GM19351 (cell line): ENCODE data around the gene MTCH1.
A peak's percentile ranks its signal among the peaks of the same experiment; 100 is the strongest.

Experiments used
- ATAC-seq: cut with Tn5 transposase; IDR thresholded peaks from one replicate; pipeline ENCODE4 v1.9.1; 2021; ENCODE audit warnings: mild to moderate bottlenecking, moderate library complexity; ENCODE audit not compliant: unreplicated experiment

Gene MTCH1, protein sequence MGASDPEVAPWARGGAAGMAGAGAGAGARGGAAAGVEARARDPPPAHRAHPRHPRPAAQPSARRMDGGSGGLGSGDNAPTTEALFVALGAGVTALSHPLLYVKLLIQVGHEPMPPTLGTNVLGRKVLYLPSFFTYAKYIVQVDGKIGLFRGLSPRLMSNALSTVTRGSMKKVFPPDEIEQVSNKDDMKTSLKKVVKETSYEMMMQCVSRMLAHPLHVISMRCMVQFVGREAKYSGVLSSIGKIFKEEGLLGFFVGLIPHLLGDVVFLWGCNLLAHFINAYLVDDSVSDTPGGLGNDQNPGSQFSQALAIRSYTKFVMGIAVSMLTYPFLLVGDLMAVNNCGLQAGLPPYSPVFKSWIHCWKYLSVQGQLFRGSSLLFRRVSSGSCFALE

DNA sequence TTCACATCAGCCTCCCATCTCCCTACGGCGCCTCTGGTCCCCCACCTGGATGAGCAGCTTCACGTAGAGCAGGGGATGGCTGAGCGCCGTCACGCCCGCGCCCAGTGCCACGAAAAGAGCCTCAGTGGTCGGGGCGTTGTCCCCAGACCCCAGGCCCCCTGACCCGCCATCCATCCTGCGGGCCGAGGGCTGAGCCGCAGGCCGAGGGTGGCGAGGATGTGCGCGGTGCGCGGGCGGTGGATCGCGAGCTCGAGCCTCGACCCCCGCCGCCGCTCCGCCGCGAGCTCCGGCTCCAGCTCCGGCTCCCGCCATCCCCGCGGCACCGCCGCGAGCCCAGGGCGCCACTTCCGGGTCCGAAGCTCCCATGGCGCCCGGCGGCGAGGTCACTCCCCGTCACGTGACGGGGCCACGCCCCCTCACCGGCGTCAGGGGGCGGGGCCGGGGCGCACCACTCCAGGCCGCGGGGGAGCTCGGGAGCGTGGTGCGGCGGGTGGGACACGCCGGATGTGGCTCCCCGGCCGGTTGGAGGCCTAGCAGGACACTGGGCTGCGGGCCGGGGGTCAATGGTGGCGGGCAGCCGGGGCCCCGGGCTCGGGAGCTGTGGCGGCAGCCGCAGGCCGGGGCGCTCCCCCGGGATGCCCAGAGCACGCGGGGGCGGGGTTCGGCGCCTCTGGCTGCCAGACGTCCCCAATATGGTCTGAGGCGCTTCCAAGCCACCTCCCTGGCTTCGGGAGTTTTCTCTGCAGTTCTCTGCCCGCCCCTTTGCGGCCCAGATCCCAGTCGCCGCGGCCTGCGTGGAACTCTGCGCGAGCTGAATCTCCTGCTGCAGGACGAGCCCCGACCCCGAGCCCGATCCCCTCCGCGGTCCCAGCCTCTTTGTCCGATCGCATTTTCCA, at the start of gene MTCH1:
Gene MTCH1, minus strand, starts transcription at position 389 of the 896 bp plus-strand sequence. Its CDS starts 23 bp downstream, at position 366.
- peak; percentile 79 for ATAC-seq

DNA sequence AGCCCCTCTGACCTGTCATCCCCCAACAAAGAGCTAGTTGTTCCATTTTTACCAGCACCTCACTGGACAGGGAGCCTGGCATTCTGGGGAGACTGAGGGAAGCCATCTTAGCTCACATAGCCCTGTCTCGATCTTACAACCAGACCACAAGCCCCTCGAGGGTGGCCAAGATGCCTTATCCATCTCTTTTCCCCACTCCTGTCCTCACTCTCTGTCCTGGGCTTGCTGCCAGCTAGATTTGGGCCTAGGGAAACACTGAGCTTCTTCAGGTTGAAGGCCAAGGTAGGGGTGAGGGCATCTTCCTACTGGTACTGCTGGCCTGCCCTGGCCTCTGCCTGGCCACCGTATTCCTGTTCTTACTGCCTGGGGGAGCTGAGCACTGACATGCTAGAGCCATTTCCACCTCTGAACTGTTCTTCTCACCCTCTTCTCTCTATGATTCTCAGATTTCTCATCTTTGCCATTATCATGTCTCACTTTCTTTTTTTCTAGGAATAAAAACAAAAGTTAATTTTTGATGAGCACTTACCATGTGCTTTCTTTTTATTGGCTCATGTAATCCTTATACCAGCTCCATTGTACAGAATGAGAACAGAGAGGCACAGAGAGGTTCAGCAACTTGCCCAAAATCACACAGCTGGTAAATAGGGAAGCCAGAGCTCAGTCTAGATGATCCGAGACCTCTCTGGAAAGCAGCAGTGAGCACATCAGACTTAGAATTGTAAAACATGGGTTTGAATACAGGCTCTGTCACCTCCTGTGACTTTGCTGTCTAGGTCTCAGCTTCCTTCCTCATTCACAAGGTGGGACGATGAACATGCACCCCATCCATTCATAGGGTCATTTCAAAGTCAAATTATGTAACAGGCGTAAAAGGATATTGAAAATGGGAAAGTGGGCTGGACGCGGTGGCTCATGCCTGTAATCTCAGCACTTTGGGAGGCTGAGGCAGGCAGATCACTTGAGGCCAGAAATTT, 48.1 kb upstream of the MTCH1 start:
- no peak for ATAC-seq

DNA sequence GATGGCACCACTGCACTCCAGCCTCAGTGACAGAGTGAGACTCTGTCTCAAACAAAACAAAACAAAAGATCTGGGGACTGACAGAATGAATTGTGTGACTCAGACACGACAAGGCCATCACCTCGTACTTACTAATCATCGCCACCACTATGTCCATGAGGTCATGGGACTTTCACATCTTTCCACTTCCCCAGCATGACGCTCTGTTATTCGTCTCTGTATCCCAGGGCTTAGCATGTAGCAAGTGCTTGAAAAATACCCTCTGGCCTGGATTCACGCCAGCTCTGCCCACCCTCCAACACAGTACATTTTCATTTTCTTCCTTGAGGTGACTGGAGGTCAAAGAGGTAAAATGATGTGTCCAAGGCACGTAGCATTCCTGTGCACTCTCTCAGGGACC, 47.3 kb upstream of the MTCH1 start:
- no peak for ATAC-seq

DNA sequence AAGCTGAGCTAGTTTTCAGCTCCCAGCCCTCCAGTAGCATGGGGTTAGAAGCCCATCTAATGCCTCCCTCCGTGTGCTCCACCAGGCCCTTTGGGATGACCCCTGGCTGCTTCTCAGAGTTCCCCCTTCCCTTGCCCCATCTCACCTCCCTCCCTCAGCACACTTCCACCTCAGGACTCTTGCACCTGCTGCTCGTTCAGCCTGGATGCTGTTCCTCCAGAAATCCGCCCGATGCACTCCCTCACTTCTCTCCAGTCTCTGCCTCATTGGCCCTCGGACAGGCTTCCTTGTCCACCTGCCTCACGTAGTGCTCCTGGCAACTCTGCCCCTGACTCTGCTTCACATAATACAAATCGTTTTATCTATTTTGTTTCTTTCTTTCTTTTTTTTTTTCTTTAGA, 46.2 kb upstream of the MTCH1 start:
- ATAC-seq = no peak

DNA sequence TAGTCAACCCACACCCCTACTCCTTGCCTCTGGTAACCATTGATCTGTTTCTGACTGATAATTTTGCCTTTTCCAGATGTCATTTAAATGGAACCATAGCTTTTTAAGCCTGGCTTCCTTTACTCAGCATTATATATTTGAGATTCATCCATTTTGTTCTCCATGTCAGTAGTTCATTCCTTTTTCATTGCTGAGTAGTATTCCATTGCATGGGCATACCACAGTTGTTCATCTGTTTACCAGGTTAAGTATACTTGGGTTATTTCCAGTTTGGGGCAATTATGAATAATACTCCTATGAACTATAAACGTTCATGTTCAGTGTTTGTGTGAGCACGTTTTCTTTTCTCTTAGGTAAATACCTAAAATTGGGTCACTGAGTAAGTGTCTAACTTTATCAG, 44.6 kb upstream of the MTCH1 start:
- no peak for ATAC-seq

DNA sequence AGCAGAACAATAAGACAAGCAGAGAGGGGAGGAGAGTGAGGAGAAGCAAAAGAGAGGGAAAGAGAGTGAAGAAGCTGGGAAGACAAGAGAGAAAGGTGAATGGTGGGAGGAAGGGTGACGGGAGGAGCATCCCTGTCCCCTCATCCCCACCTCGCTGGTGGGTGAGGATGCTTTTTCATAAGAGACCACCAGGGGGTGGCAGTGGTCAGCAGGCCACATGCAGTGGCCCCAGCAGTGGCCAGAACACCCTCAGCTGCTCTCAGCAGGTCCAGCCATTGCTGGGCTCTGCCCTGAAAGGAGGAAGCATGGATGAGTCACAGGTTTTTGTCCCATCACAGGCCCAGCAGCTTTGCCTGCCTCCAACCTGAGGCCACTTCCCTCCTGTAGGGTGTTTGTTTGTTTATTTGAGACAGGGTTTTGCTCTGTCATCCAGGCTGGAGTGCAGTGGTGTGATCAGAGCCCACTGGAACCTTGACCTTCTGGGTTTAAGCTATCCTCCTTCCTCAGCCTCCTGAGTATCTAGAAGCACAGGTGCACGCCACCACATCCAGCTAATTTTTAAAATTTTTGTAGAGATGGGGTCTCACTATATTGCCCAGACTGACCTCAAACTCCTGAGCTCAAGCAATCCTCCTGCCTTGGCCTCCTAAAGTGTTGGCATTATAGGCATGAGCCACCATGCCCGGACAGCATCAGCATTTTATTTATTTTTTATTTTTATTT, 43.4 kb upstream of the MTCH1 start:
- ATAC-seq = no peak

DNA sequence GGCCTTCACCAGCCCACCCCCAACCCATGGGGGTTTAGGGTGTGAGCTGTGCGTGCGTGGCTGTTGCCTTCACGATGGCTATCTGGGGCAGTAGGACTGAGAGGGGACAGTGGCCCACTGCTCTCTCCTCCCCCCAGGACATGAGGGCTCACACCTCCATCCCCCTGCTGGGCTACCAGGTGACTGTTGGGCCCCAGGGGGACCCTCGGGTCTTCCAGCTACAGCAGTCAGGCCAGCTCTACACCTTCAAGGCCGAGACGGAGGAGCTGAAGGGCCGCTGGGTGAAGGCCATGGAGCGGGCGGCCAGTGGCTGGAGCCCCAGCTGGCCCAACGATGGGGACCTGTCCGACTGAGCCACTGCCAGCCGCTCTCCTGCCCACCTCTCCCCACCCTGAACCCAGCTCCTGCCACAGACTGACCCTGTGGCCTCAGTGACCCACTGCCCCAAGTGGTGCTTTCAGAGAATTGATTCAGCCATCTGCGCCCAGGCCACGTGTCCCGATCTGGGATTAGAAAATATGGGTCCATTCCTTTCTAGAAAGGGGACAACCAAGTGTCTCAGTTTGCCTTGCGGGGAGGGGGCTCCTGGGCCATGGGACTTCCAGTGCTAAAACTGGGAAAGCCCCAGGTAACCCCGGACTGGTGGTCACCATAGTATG, 41.9 kb upstream of the MTCH1 start:
- ATAC-seq = no peak

DNA sequence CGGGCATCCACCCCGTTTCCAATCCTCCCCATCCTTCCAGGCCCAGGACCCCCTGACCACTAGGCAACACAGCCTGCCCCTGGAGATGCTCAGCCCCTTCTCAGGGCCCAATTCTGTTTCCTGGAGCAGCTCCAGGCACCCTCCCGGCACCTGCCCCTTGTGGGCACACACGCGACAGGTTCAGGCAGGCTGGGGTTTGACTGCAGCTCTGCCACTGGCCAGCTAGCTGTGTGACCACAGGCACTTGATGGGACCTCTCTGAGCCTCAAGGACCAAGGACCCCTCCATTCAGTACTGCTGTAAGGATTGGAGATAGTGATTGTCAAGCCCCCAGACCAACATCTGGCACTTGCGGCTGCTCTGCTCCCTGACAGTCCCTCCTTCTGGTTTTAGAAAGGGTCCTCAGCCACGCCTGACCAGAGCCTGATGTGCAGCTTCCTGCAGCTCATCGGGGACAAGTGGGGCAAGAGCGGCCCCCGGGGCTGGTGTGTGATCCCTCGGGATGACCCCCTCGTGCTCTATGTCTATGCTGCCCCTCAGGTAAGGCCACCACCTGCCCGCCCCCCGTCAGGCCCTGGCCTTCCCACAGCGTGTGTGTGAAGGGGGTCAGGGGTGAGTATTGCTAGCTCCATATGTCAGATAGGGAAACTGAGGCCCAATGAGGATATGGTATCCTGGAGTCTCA, 41.2 kb upstream of the MTCH1 start:
- ATAC-seq = no peak

DNA sequence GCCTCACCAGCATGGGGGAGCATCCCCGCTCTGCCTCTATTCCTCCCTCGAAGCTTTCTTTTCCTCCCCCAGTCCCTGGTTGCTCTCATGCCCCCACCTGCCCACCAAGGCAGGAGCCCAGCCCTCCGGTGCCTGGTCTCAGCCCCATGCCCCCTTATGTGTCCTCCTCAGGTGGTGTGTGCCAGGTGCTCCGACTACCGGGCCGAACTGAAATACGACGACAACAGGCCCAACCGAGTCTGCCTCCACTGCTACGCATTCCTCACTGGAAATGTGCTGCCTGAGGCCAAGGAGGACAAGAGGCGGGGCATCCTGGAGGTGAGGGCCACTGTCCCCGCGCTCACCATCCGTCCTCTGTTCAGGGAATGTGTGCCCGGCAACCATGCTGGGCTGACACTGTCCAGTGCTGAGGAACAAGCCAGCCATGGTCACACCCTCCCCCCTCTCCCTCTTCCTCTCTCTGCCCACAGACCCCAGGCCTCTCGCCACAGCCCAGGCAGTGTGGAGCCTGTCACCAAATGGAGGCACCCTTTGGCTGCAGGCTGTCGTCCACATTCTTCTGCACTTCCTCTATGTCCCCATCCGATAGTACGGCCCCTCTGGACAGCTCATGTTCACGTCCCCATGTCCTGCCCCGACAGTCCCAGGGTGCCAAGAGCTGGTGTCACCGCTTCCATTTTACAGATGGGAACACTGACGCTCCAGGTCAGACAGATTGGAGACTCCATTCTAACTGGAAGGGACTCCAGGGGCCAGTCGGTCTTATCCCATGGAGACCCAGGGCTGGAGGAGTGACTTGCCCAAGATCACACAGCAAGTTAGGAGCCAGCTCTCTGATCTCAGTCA, 39.8 kb upstream of the MTCH1 start:
- ATAC-seq = no peak

DNA sequence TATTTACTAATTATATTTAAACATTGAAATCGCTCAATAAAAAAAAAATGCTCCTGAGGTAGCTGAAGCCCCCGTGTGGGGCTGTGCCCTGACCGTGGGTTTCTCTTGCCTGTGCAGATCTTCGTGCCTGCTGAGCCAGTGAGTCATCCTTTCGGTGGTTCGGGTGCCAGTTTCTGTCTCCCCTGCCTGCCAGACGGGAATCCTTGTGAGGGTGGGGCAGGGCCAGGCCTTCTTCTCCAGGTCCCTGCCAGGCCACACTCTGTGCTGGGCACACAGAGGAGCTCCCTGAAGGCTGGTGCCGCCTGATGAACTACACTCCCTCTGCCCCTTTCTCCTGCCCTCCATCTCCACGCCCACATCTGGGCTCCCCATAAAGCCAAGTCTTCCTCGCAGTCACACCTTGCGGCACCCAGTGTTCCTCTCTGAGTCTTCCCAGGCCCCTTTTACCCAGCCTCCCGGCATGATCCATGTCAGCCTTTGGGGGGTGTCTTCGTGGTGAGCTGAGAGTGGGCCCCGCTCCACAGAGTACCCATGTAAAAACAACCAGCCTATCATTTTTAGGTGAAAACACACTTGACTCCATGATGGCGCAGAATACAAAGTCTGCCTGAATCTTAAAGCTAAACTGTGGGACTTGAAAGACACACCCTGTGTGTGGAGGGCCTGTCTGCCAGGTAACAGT, 38.8 kb upstream of the MTCH1 start:
- ATAC-seq = no peak

DNA sequence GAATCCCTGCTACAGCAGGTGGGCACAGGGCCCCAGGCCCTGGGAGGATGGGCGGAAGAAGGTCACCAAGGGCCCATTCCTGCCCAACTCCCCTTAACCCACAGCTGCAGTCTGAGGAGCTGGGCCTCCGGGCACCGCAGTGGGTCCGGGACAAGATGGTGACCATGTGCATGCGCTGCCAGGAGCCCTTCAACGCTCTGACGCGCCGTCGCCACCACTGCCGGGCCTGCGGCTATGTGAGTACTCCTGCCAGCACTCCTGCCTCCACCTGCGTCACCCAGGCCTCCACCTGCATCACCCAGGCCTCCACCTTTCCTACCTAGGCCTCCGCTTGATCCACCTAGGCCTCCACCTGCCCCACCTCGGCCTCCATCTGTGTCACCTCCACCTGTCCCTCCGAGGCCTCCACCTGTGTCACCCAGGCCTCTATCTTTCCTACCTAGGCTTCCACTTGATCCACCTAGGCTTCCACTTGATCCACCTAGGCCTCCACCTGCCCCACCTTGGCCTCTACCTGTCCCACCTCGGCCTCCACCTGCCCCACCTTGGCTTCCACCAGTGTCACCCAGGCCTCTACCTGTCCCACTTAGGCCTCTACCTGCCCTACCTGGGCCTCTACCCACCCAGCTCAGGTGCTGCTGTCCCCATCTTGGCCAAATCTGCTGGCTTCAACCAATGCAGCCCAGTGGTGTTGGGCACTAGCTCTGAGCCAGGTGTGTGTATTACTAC, 36.3 kb upstream of the MTCH1 start:
- no peak for ATAC-seq

DNA sequence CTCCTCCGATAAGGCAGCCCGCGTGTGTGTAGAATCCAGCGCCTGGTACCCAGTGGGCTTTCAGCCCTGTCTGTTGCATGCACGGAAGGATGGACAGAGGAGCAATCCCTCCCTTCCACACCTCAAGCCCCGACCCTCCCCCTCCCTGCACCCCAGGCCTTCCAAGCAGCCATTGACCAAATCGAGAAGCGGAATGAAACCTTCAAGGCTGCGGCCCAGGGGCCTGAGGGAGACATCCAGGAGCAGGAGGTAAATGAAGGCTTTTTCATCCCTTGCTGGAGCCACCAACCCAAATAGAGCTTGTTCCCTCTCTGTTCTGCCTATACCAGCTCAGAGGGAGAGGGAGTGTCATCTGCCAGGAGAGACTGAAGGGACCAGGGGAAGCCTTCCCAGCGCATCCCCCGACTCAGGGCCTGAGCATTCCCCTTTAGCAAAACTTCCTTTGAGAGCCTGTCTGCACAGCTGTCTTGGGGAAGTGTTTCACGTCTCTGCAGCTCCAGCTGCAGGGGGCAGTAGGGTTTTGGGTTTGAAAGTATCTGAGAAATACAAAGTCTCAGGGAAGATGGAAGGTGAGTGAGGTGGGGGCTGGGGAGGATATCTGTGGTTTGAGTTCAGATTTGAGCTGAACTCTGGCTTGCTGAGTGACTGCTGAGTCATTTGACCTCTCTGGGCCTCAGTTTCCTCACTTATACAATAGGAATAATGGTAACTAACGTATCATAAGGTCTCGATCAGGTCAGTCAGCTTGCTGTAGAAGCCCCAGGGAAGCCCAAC, 35.5 kb upstream of the MTCH1 start:
- ATAC-seq = no peak

DNA sequence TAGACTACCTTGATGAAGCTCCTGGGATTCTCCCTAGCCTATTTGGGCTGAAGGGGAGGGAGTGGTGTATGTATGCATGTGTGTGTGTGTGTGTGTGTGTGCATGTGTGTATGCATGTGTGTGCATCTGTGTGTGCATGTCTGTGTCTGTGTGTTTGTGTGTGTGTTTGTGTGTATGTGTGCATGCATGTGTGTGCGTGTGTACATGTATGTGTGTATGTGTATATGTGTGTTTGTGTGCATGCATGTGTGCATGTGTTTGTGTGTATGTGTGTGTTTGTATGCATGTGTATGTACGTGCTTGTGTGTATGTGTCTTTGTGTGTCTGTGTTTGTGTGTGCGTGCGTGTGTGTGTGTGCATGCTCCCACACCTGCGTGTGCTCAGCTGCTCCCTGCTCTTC, 34.8 kb upstream of the MTCH1 start:
- no peak for ATAC-seq

DNA sequence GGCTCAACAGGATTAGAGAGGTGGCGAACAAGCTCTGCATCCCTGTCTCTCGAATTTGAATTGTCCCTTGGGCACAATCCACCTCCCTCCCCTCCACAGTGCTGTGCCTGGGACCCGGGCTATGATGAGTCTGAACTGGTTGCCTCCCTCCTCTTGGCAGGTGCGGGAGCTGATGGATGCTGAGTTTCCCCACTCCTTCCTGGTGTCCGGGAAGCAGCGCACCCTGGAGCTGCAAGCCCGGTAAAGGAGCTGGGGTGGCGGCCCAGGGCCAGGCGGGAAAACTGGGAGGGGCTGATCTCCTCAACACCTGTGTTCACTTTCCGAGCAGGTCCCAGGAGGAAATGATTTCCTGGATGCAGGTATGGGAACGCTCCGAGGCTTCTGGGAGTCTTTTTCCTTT, 34.4 kb upstream of the MTCH1 start:
- no peak for ATAC-seq

DNA sequence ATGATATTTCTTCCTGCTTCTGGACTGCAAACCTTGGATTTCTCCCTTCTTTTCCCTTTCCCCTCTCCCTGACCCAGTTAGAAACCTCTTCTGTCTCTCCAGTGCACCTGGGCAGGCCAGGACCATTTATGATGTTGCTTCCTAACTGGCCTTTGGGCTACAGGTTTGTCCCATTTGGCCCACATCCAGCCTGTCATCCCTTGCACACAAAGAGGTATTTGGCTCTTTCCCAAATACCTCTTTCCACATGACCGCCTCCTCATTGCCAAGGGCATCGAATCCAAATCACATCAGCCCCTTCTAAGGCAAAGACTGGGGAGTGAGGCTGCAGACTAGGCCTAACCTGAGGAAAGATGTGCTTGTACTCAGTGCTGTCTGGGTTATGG, 33.1 kb upstream of the MTCH1 start:
- no peak for ATAC-seq
